SK-N-SH (cell line): ENCODE data around the gene CDHR2. TPM values are rescaled to one million over a fixed set of nuclear protein-coding genes. Genes with fewer than 3 reads are reported as not detected.

Experiments
- CTCF ChIA-PET: fragments of 300-600, 350-600 bp; formaldehyde crosslinking; extraction: SDS; loops from one replicate; lab custom pipeline; 2021; lab: Yijun Ruan, JAX
- POLR2A ChIA-PET: fragments of 350-600 bp; sonication (Branson Sonifier 250); formaldehyde crosslinking; extraction: SDS; loops from one replicate; lab custom pipeline; 2020; ENCODE audit warnings: antibody characterized with exemption, inconsistent platforms; lab: Yijun Ruan, JAX
- DNase-seq: peaks from one replicate; pipeline ENCODE4 v3.0.0; 2012
- H2AFZ ChIP-seq: fragments of 200-600 bp; sonication (generic); 2 replicates; pipeline ENCODE4 v1.8.1; 2016; ENCODE audit warnings: antibody characterized with exemption, mild to moderate bottlenecking, low read depth
- H3F3A ChIP-seq: fragments of 200-600 bp; sonication (generic); replicated peaks from 2 replicates; pipeline ENCODE3; 2016; ENCODE audit warnings: antibody characterized with exemption, mild to moderate bottlenecking; ENCODE audit not compliant: insufficient read depth
- H3K27ac ChIP-seq, 2 experiments: fragments of 200-500 bp in 1 of 2; fragments of 200-600 bp in 1 of 2; sonication (Bioruptor generic) in 1 of 2; sonication (generic), shearing (Covaris generic) in 1 of 2; 2 replicates each; pipeline versions ENCODE4 v1.5.1 to v1.6.1; 2014 to 2016; ENCODE audit warnings: low read depth in 2 of 2, inconsistent platforms in 1 of 2, low read length in 1 of 2, mild to moderate bottlenecking in 1 of 2, mixed read lengths in 1 of 2
- H3K27me3 ChIP-seq: fragments of 200-600 bp; sonication (generic), shearing (Covaris generic); 2 replicates; pipeline ENCODE4 v1.6.1; 2016; ENCODE audit warnings: mixed run types; ENCODE audit not compliant: insufficient read depth
- H3K36me3 ChIP-seq, 2 experiments: fragments of 200-500 bp in 1 of 2; fragments of 200-600 bp in 1 of 2; sonication (Bioruptor generic) in 1 of 2; sonication (generic) in 1 of 2; replicated peaks in 1 of 2; 2 replicates each; pipeline versions ENCODE3 to v1.5.1; 2014 to 2016; ENCODE audit warnings: low read length in 1 of 2, mild to moderate bottlenecking in 1 of 2; ENCODE audit not compliant: insufficient read depth in 2 of 2, control insufficient read depth in 1 of 2
- H3K4me1 ChIP-seq, 2 experiments: fragments of 200-500 bp in 1 of 2; fragments of 200-600 bp in 1 of 2; sonication (Bioruptor generic) in 1 of 2; sonication (generic), shearing (Covaris generic) in 1 of 2; 2 replicates each; pipeline versions ENCODE4 v1.5.1 to v1.6.1; 2014 to 2016; ENCODE audit warnings: low read depth in 1 of 2, low read length in 1 of 2, mixed run types in 1 of 2; ENCODE audit not compliant: insufficient read depth in 2 of 2, control insufficient read depth in 1 of 2
- H3K4me2 ChIP-seq: fragments of 200-600 bp; sonication (generic), shearing (Covaris generic); 2 replicates; pipeline ENCODE4 v1.6.1; 2017; ENCODE audit warnings: mixed run types
- H3K4me3 ChIP-seq, 2 experiments: fragments of 200-500 bp in 1 of 2; fragments of 200-600 bp in 1 of 2; sonication (Bioruptor generic) in 1 of 2; sonication (generic), shearing (Covaris generic) in 1 of 2; 2 replicates each; pipeline versions ENCODE4 v1.5.1 to v1.8.1; 2014 to 2016; ENCODE audit warnings: low read depth in 2 of 2, inconsistent platforms in 1 of 2, low read length in 1 of 2, mild to moderate bottlenecking in 1 of 2, mixed read lengths in 1 of 2, moderate library complexity in 1 of 2
- H3K79me2 ChIP-seq: fragments of 200-600 bp; sonication (generic); 2 replicates; pipeline ENCODE4 v1.8.1; 2017; ENCODE audit warnings: mild to moderate bottlenecking; ENCODE audit not compliant: insufficient read depth
- H3K9ac ChIP-seq: fragments of 200-600 bp; sonication (generic); 2 replicates; pipeline ENCODE4 v1.6.1; 2017; ENCODE audit warnings: mixed run types
- H3K9me2 ChIP-seq: fragments of 200-600 bp; sonication (generic); 2 replicates; pipeline ENCODE4 v1.6.1; 2017; ENCODE audit warnings: mixed run types
- H3K9me3 ChIP-seq: fragments of 200-600 bp; sonication (generic); 2 replicates; pipeline ENCODE4 v1.6.1; 2017; ENCODE audit warnings: mixed run types, mild to moderate bottlenecking, moderate library complexity
- H4K20me1 ChIP-seq: fragments of 200-600 bp; sonication (generic); 2 replicates; pipeline ENCODE4 v1.6.1; 2017; ENCODE audit warnings: mild to moderate bottlenecking, mixed run types; ENCODE audit not compliant: insufficient read depth
- CTCF ChIP-seq: fragments of 200-600 bp; sonication (generic); IDR thresholded peaks from 2 replicates; pipeline ENCODE4 v1.6.1; 2017; ENCODE audit warnings: antibody characterized with exemption, mild to moderate bottlenecking, moderate library complexity
- EZH2phosphoT487 ChIP-seq: fragments of 200-600 bp; sonication (generic); IDR thresholded peaks from 2 replicates; pipeline ENCODE4 v1.6.1; 2017; ENCODE audit warnings: low read depth, mixed run types, mild to moderate bottlenecking, antibody characterized with exemption, moderate library complexity, borderline replicate concordance
- FOXJ3 ChIP-seq: sonication (generic); formaldehyde crosslinking; IDR thresholded peaks from 2 replicates; pipeline ENCODE4 v1.5.1; 2020; ENCODE audit warnings: mild to moderate bottlenecking, missing genetic modification reagents
- GABPA ChIP-seq: IDR thresholded peaks from 2 replicates; pipeline ENCODE4 v1.4.0; 2012; ENCODE audit warnings: low read depth, mild to moderate bottlenecking
- MEF2A ChIP-seq: IDR thresholded peaks from 2 replicates; pipeline ENCODE4 v1.4.0; 2012; ENCODE audit warnings: low read depth, borderline replicate concordance
- MXI1 ChIP-seq: IDR thresholded peaks from 2 replicates; pipeline ENCODE4 v1.6.1; 2012; ENCODE audit warnings: mild to moderate bottlenecking, low read depth, low read length, improper control_type of control experiment
- NFIC ChIP-seq: IDR thresholded peaks from 2 replicates; pipeline ENCODE4 v1.4.0; 2012; ENCODE audit warnings: borderline replicate concordance
- POLR2AphosphoS5 ChIP-seq: IDR thresholded peaks from 2 replicates; pipeline ENCODE4 v1.6.1; 2012; ENCODE audit warnings: low read depth, low read length
- RAD21 ChIP-seq: IDR thresholded peaks from 2 replicates; pipeline ENCODE4 v1.6.1; 2012; ENCODE audit warnings: mild to moderate bottlenecking, low read length
- RCOR1 ChIP-seq: fragments of 150-350 bp; IDR thresholded peaks from 2 replicates; pipeline ENCODE4 v1.6.1; 2017; ENCODE audit warnings: antibody characterized with exemption, low read length
- REST ChIP-seq: IDR thresholded peaks from 2 replicates; pipeline ENCODE4 v1.6.1; 2012; ENCODE audit warnings: mild to moderate bottlenecking, low read depth, low read length, moderate library complexity
- TEAD4 ChIP-seq: IDR thresholded peaks from 2 replicates; pipeline ENCODE4 v1.4.0; 2012; ENCODE audit warnings: mild to moderate bottlenecking, borderline replicate concordance; ENCODE audit not compliant: insufficient read depth
- USF2 ChIP-seq: fragments of 150-350 bp; IDR thresholded peaks from 2 replicates; pipeline ENCODE4 v1.6.1; 2017; ENCODE audit warnings: antibody characterized with exemption, low read length, low read depth, borderline replicate concordance
- ZBTB33 ChIP-seq: IDR thresholded peaks from 2 replicates; pipeline ENCODE4 v1.4.0; 2012; ENCODE audit warnings: low read depth, borderline replicate concordance
- whole genome bisulfite sequencing: methylation state at CpG from one replicate; pipeline ENCODE4 v1.1.6; 2017; ENCODE audit warnings: low lambda C conversion rate; 5-methylcytosine and 5-hydroxymethylcytosine counted together
- polyA plus RNA-seq, 3 experiments: library from polyadenylated mRNA; depleted of rRNA; stranded (reverse); fragments of >200 nt; gene quantifications; 2 replicates each; pipeline ENCODE4 v1.2.3, GENCODE V29; 2012

Gene CDHR2
- polyA plus RNA-seq, 1 of the 3 experiments (the other 2 are of a cell fraction): not detected

DNA sequence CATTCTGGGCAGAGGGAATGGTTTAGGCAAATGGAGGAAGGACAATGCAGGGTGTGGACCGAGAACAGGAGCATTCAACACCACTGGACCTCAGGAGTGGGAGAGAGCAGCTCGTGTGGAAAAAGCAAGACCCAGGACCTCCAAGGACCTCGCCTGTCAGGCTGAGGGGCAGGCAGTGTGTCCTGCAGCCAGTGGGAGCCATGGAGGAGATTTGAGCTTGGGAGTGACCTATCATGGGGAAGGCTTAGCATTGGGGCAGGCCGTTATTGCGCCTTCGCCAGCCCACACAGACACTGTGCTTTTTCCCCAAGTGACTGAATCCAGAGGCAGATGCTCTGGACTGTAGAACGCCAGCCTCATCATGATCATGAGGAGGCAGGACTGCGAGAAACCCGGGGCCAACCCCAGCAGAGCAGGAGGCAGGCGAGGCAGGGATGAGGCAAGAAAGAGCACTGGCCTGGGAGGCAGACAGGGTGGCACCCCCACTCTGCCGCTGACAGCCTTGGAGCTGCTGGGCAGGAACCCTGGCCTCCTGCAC, 3.3 kb downstream of the CDHR2 start:
- ChIA-PET POLR2A (no interaction called here), CTCF (interaction anchor here (0.6 to 3.8 kb wide), 3 partner anchors 9 to 823 kb away, joined by 3 to 14 read pairs (median 3); no protein-coding TSS in a partner anchor)
- DNase-seq: no peak
- Histone ChIP-seq H3K4me3 (no peak overlapping the region), H3F3A (no peaks in the 10 kb centered on the region), H3K4me1 (peaks cover 0 to 7% of the 10 kb centered on the region in 2 experiments; a peak in 1 of 4 replicates), H3K9me2 (no peaks in the 10 kb centered on the region), H3K9ac (no peak overlapping the region), H3K36me3 (no peaks in the 10 kb centered on the region), H3K27me3 (no peaks in the 10 kb centered on the region), H3K4me2 (no peak overlapping the region), H4K20me1 (no peaks in the 10 kb centered on the region), H2AFZ (no peak overlapping the region), H3K79me2 (no peaks in the 10 kb centered on the region), H3K27ac (no peak overlapping the region), H3K9me3 (no peaks in the 10 kb centered on the region)
- TF ChIP-seq POLR2AphosphoS5 (no peak), REST (no peak), MEF2A (no peak), RCOR1 (no peak), FOXJ3 (CRISPR knock-in tag) (no peak), NFIC (no peak), RAD21 (no peak), TEAD4 (no peak), EZH2phosphoT487 (no peak), ZBTB33 (no peak), MXI1 (no peak), GABPA (no peak), USF2 (no peak), CTCF (no peak)
- 69% methylated on average over 9 of the region's 11 CpGs for WGBS
